GM21576 (cell line): ENCODE results near the gene PLEKHM2.

ENCODE experiments used
- ATAC-seq: cut with Tn5 transposase; IDR thresholded peaks from one replicate; pipeline ENCODE4 v1.9.1; 2021; ENCODE audit warnings: mild to moderate bottlenecking, moderate library complexity; ENCODE audit not compliant: unreplicated experiment

The PLEKHM2 gene

GRCh38 chr1:15757016-15757543 lies 73.0 kb downstream of the PLEKHM2 start:
- ATAC-seq = no peak

- ATAC-seq = no peak
Observed at GRCh38 chr1:15757575-15758342, 73.6 kb downstream of the PLEKHM2 start.

- no peak for ATAC-seq
Observed at GRCh38 chr1:15758343-15758931, 74.3 kb downstream of the PLEKHM2 start, which contains the start of gene FBLIM1. Gene FBLIM1, plus strand, starts transcription at chr1:15758795. Its CDS starts 6,189 bp downstream, at chr1:15764984.

- no peak for ATAC-seq
Observed at GRCh38 chr1:15758953-15759661, 75.0 kb downstream of the PLEKHM2 start.

GRCh38 chr1:15760520-15761211 lies 76.5 kb downstream of the PLEKHM2 start:
- no peak for ATAC-seq

- ATAC-seq = no peak
Observed at GRCh38 chr1:15761366-15762128, 77.4 kb downstream of the PLEKHM2 start.

GRCh38 chr1:15762546-15762945 lies 78.4 kb downstream of the PLEKHM2 start:
- ATAC-seq = no peak

GRCh38 chr1:15764269-15764764 lies 80.2 kb downstream of the PLEKHM2 start:
- no peak for ATAC-seq

GRCh38 chr1:15764890-15765289 lies 80.8 kb downstream of the PLEKHM2 start:
- ATAC-seq = no peak

- no peak for ATAC-seq
Observed at GRCh38 chr1:15765495-15766194, 81.5 kb downstream of the PLEKHM2 start.

- no peak for ATAC-seq
Observed at GRCh38 chr1:15767941-15768340, 83.8 kb downstream of the PLEKHM2 start.

GRCh38 chr1:15768388-15768787 lies 84.3 kb downstream of the PLEKHM2 start:
- no peak for ATAC-seq

- no peak for ATAC-seq
Observed at GRCh38 chr1:15770313-15770962, 86.3 kb downstream of the PLEKHM2 start.

GRCh38 chr1:15771836-15772515 lies 87.9 kb downstream of the PLEKHM2 start:
- ATAC-seq = no peak

- no peak for ATAC-seq
Observed at GRCh38 chr1:15775706-15776105, 91.6 kb downstream of the PLEKHM2 start.

- no peak for ATAC-seq
Observed at GRCh38 chr1:15777909-15778707, 94.0 kb downstream of the PLEKHM2 start.
